Measurements from ENCODE around the gene NFKBIB. TPM values are rescaled to one million over a fixed set of nuclear protein-coding genes. Genes with fewer than 3 reads are reported as not detected.

The NFKBIB gene
- polyA plus RNA-seq, 1 of the 3 experiments (the other 2 are of a cell fraction): 31.8 TPM

DNA sequence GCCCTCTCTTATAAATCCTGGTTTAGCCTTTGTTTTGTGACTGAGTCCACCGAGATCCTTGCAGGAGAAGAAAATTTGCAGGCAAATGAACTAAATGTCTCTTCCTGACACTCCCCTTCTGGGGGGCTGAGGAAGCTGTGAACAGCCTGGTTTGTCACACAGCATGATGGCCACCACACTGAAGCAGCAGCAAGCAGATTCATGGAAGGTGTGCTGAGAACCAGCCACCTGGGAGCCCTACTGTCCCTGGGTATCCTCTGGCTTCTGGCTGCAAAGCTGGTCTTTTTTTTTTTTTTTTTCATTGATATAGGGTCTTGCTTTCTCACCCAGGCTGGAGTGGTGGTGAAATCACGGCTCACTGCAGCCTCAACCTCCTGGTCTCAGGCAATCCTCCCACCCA lies 42.2 kb downstream of the NFKBIB start:
- Histone ChIP-seq H3F3A (replicated peaks; ENCODE audit: insufficient read depth) (peaks cover 7% of the 10 kb centered on the region), H3K4me2 (no peak overlapping the region), H3K27me3 (ENCODE audit: insufficient read depth) (no peaks in the 10 kb centered on the region), H3K9me3 (no peaks in the 10 kb centered on the region), H3K79me2 (ENCODE audit: insufficient read depth) (no peaks in the 10 kb centered on the region), H2AFZ (ENCODE audit: low read depth) (no peak overlapping the region), H3K4me3 (ENCODE audit: low read depth in 2 of 2, low read length in 1 of 2) (no peak overlapping the region), H3K9ac (no peak overlapping the region), H3K27ac (ENCODE audit: low read depth in 2 of 2, low read length in 1 of 2) (no peak overlapping the region), H3K9me2 (no peaks in the 10 kb centered on the region), H4K20me1 (ENCODE audit: insufficient read depth) (no peaks in the 10 kb centered on the region), H3K4me1 (ENCODE audit: control insufficient read depth in 1 of 2, insufficient read depth in 2 of 2, low read depth in 1 of 2, low read length in 1 of 2) (peaks cover 7 to 12% of the 10 kb centered on the region in 2 experiments; a peak in 3 of 4 replicates), H3K36me3 (replicated peaks in 1 of 2; ENCODE audit: control insufficient read depth in 1 of 2, insufficient read depth in 2 of 2, low read length in 1 of 2) (peaks cover 4 to 12% of the 10 kb centered on the region in 2 experiments)
- TF ChIP-seq SMC3 (IDR thresholded peaks at IDR 0.05; ENCODE audit: low read depth, low read length) (no peak), FOXM1 (IDR thresholded peaks at IDR 0.05; ENCODE audit: low read depth) (no peak), NRF1 (IDR thresholded peaks at IDR 0.05; ENCODE audit: low read depth, low read length) (no peak), MXI1 (IDR thresholded peaks at IDR 0.05; ENCODE audit: low read depth, low read length) (no peak), FOSL2 (IDR thresholded peaks at IDR 0.05; ENCODE audit: borderline replicate concordance, low read depth) (no peak), GABPA (IDR thresholded peaks at IDR 0.05; ENCODE audit: low read depth) (no peak), RFX5 (IDR thresholded peaks at IDR 0.05; ENCODE audit: low read length) (no peak)
- TF ChIP-seq, protein P1, sequence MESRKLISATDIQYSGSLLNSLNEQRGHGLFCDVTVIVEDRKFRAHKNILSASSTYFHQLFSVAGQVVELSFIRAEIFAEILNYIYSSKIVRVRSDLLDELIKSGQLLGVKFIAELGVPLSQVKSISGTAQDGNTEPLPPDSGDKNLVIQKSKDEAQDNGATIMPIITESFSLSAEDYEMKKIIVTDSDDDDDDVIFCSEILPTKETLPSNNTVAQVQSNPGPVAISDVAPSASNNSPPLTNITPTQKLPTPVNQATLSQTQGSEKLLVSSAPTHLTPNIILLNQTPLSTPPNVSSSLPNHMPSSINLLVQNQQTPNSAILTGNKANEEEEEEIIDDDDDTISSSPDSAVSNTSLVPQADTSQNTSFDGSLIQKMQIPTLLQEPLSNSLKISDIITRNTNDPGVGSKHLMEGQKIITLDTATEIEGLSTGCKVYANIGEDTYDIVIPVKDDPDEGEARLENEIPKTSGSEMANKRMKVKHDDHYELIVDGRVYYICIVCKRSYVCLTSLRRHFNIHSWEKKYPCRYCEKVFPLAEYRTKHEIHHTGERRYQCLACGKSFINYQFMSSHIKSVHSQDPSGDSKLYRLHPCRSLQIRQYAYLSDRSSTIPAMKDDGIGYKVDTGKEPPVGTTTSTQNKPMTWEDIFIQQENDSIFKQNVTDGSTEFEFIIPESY (IDR thresholded peaks at IDR 0.05; ENCODE audit: borderline replicate concordance, low read depth): no peak
- TF ChIP-seq, protein P2, sequence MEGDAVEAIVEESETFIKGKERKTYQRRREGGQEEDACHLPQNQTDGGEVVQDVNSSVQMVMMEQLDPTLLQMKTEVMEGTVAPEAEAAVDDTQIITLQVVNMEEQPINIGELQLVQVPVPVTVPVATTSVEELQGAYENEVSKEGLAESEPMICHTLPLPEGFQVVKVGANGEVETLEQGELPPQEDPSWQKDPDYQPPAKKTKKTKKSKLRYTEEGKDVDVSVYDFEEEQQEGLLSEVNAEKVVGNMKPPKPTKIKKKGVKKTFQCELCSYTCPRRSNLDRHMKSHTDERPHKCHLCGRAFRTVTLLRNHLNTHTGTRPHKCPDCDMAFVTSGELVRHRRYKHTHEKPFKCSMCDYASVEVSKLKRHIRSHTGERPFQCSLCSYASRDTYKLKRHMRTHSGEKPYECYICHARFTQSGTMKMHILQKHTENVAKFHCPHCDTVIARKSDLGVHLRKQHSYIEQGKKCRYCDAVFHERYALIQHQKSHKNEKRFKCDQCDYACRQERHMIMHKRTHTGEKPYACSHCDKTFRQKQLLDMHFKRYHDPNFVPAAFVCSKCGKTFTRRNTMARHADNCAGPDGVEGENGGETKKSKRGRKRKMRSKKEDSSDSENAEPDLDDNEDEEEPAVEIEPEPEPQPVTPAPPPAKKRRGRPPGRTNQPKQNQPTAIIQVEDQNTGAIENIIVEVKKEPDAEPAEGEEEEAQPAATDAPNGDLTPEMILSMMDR (IDR thresholded peaks at IDR 0.05): no peak
- TF ChIP-seq, protein P3, sequence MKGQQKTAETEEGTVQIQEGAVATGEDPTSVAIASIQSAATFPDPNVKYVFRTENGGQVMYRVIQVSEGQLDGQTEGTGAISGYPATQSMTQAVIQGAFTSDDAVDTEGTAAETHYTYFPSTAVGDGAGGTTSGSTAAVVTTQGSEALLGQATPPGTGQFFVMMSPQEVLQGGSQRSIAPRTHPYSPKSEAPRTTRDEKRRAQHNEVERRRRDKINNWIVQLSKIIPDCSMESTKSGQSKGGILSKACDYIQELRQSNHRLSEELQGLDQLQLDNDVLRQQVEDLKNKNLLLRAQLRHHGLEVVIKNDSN (IDR thresholded peaks at IDR 0.05; ENCODE audit: borderline replicate concordance, low read depth): no peak
- TF ChIP-seq, protein P4, sequence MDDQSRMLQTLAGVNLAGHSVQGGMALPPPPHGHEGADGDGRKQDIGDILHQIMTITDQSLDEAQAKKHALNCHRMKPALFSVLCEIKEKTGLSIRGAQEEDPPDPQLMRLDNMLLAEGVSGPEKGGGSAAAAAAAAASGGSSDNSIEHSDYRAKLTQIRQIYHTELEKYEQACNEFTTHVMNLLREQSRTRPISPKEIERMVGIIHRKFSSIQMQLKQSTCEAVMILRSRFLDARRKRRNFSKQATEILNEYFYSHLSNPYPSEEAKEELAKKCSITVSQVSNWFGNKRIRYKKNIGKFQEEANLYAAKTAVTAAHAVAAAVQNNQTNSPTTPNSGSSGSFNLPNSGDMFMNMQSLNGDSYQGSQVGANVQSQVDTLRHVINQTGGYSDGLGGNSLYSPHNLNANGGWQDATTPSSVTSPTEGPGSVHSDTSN (IDR thresholded peaks at IDR 0.05): no peak
- DNase-seq: no peak
- WGBS (ENCODE audit: low lambda C conversion rate): 85% methylated on average over 2 of the region's 2 CpGs
- ChIA-PET POLR2A (interaction anchor here (1.0 kb wide), 1 partner anchor 11 kb away, joined by 3 read pairs; the partner anchor contains the start of genes MRPS12 and SARS2), CTCF (interaction anchor here (1.0 kb wide), 1 partner anchor 73 kb away, joined by 3 read pairs; no protein-coding TSS in a partner anchor)
